Activated T-helper 1 cell treated with anti-CD3 and anti-CD28 coated beads, Interleukin-12 subunit alpha, Interleukin-12 subunit beta, Interleukin-2, Interleukin-4 antibody, amounts not matched to agents 30 ng/mL and 10 ng/mL and 1 ng/mL, durations not matched to agents 14 hours and 24 hours and 36 hours (primary cell): ENCODE data around the gene IGFL4. TPM values are rescaled to one million over a fixed set of nuclear protein-coding genes. Genes with fewer than 3 reads are reported as not detected.
"Not testable (repeated sequence)": the region's sequence is repeated elsewhere in the genome, so short reads cannot be mapped to it uniquely, and the experiment has no call there.

Experiments
- DNase-seq: peaks from one replicate; pipeline ENCODE4 v3.0.0; 2021; ENCODE audit warnings: low spot score
- H3K27ac Mint-ChIP-seq: one replicate; pipeline ENCODE4 v1.8.0; 2021; ENCODE audit warnings: mild to moderate bottlenecking, mixed read lengths
- H3K27me3 Mint-ChIP-seq: one replicate; pipeline ENCODE4 v1.8.0; 2022; ENCODE audit warnings: mild to moderate bottlenecking, moderate library complexity, mixed read lengths; ENCODE audit not compliant: insufficient read depth
- H3K36me3 Mint-ChIP-seq: one replicate; pipeline ENCODE4 v1.8.0; 2021; ENCODE audit warnings: low read depth, mixed read lengths
- H3K4me1 Mint-ChIP-seq: one replicate; pipeline ENCODE4 v1.8.0; 2021; ENCODE audit warnings: low read depth, mixed read lengths
- H3K4me3 Mint-ChIP-seq: one replicate; pipeline ENCODE4 v1.8.0; 2021; ENCODE audit warnings: mild to moderate bottlenecking, moderate library complexity, mixed read lengths
- H3K9me3 Mint-ChIP-seq: one replicate; pipeline ENCODE4 v1.8.0; 2021; ENCODE audit warnings: mixed read lengths
- intact Hi-C: fragments of 100-400 bp; cut with micrococcal nuclease; formaldehyde crosslinking; loops from one replicate; pipeline ENCODE4 v1.15.1; 2024
- total RNA-seq: library from RNA; stranded (reverse); gene quantifications from 2 replicates; pipeline ENCODE4 v1.2.3, GENCODE V29; 2022

The IGFL4 gene
- not detected in 2 replicates for total RNA-seq

- intact Hi-C loops, result no loop called here
- Mint-ChIP-seq H3K36me3 (no peaks in the 10 kb centered on the region), H3K9me3 (peaks cover 5% of the 10 kb centered on the region), H3K27ac (no peak within 1 kb of the TSS), H3K4me3 (no peak within 1 kb of the TSS), H3K27me3 (peaks cover 23% of the 10 kb centered on the region), H3K4me1 (no peaks in the 10 kb centered on the region)
- no peak for DNase-seq
These were observed at the start of gene IGFL4 for GRCh38 chr19:46040952-46041500. TSS of gene IGFL4 (minus strand) at chr19:46041002. CDS start at chr19:46040962, 40 bp downstream.

GRCh38 chr19:46090444-46090843 lies 49.6 kb upstream of the IGFL4 start:
- Mint-ChIP-seq H3K27ac (no peak overlapping the region), H3K27me3 (peaks cover 18% of the 10 kb centered on the region), H3K4me1 (no peaks in the 10 kb centered on the region), H3K9me3 (peaks cover 38% of the 10 kb centered on the region), H3K4me3 (no peak overlapping the region), H3K36me3 (no peaks in the 10 kb centered on the region)
- DNase-seq, result no peak
- intact Hi-C loops, result no loop called here

GRCh38 chr19:46089432-46089831 lies 48.6 kb upstream of the IGFL4 start:
- Mint-ChIP-seq H3K27me3 (peaks cover 14% of the 10 kb centered on the region), H3K9me3 (peaks cover 41% of the 10 kb centered on the region), H3K27ac (no peak overlapping the region), H3K4me3 (no peak overlapping the region), H3K4me1 (no peaks in the 10 kb centered on the region), H3K36me3 (no peaks in the 10 kb centered on the region)
- DNase-seq, result no peak
- intact Hi-C loops, result loop anchor here (10.0 kb wide), 1 partner anchor 335 kb away; the partner anchor contains the start of gene PNMA8C

- no peak overlapping the region for H3K27ac Mint-ChIP-seq
- H3K4me1 Mint-ChIP-seq, result no peaks in the 10 kb centered on the region
- peaks cover 18% of the 10 kb centered on the region for H3K27me3 Mint-ChIP-seq
- H3K36me3 Mint-ChIP-seq, result no peaks in the 10 kb centered on the region
- intact Hi-C loops, result loop anchor here (10.0 kb wide), 1 partner anchor 337 kb away; the partner anchor contains the start of gene PNMA8C
- no peak for DNase-seq
- H3K4me3 Mint-ChIP-seq, result no peak overlapping the region
- H3K9me3 Mint-ChIP-seq, result peaks cover 41% of the 10 kb centered on the region
These were observed 47.3 kb upstream of the IGFL4 start for GRCh38 chr19:46088101-46088500.

GRCh38 chr19:46085888-46086287 lies 45.1 kb upstream of the IGFL4 start:
- peaks cover 35% of the 10 kb centered on the region for H3K27me3 Mint-ChIP-seq
- H3K27ac Mint-ChIP-seq, result no peak overlapping the region
- H3K9me3 Mint-ChIP-seq, result peaks cover 41% of the 10 kb centered on the region
- H3K4me1 Mint-ChIP-seq, result no peaks in the 10 kb centered on the region
- DNase-seq, result no peak
- no peaks in the 10 kb centered on the region for H3K36me3 Mint-ChIP-seq
- no peak overlapping the region for H3K4me3 Mint-ChIP-seq
- intact Hi-C loops, result loop anchor here (10.0 kb wide), 1 partner anchor 339 kb away; the partner anchor contains the start of gene PNMA8C

- DNase-seq, result no peak
- Mint-ChIP-seq H3K4me3 (no peak overlapping the region), H3K36me3 (no peaks in the 10 kb centered on the region), H3K27ac (no peak overlapping the region), H3K9me3 (peaks cover 20% of the 10 kb centered on the region), H3K4me1 (peaks cover 3% of the 10 kb centered on the region), H3K27me3 (peaks cover 50% of the 10 kb centered on the region)
- intact Hi-C loops, result loop anchor here (1.0 to 10.0 kb wide), 4 partner anchors 33 to 342 kb away; partner anchors contain the start of gene PNMA8C
These were observed 41.9 kb upstream of the IGFL4 start for GRCh38 chr19:46082728-46083050.

GRCh38 chr19:46081928-46082727 lies 41.3 kb upstream of the IGFL4 start:
- no peak overlapping the region for H3K4me3 Mint-ChIP-seq
- no peak overlapping the region for H3K27ac Mint-ChIP-seq
- H3K9me3 Mint-ChIP-seq, result peaks cover 18% of the 10 kb centered on the region
- no peak for DNase-seq
- H3K36me3 Mint-ChIP-seq, result no peaks in the 10 kb centered on the region
- peaks cover 4% of the 10 kb centered on the region for H3K4me1 Mint-ChIP-seq
- intact Hi-C loops, result loop anchor here (1.0 to 10.0 kb wide), 4 partner anchors 33 to 343 kb away; partner anchors contain the start of gene PNMA8C
- peaks cover 54% of the 10 kb centered on the region for H3K27me3 Mint-ChIP-seq

- H3K27me3 Mint-ChIP-seq, result peaks cover 67% of the 10 kb centered on the region
- peaks cover 5% of the 10 kb centered on the region for H3K9me3 Mint-ChIP-seq
- no peak overlapping the region for H3K4me3 Mint-ChIP-seq
- no peak overlapping the region for H3K27ac Mint-ChIP-seq
- H3K4me1 Mint-ChIP-seq, result peaks cover 4% of the 10 kb centered on the region
- intact Hi-C loops, result loop anchor here (10.0 kb wide), 1 partner anchor 344 kb away; the partner anchor contains the start of gene PNMA8C
- DNase-seq, result no peak
- H3K36me3 Mint-ChIP-seq, result no peaks in the 10 kb centered on the region
These were observed 39.8 kb upstream of the IGFL4 start for GRCh38 chr19:46080561-46080960.

GRCh38 chr19:46079576-46079975 lies 38.8 kb upstream of the IGFL4 start:
- Mint-ChIP-seq H3K27me3 (peaks cover 68% of the 10 kb centered on the region), H3K4me3 (no peak overlapping the region), H3K36me3 (no peaks in the 10 kb centered on the region), H3K4me1 (peaks cover 4% of the 10 kb centered on the region), H3K27ac (no peak overlapping the region), H3K9me3 (no peaks in the 10 kb centered on the region)
- intact Hi-C loops, result loop anchor here (2.0 to 5.0 kb wide), 2 partner anchors 52 to 413 kb away; no protein-coding TSS in a partner anchor
- no peak for DNase-seq

- peaks cover 69% of the 10 kb centered on the region for H3K27me3 Mint-ChIP-seq
- H3K36me3 Mint-ChIP-seq, DNase-seq, H3K9me3 Mint-ChIP-seq, H3K4me1 Mint-ChIP-seq, H3K4me3 Mint-ChIP-seq, H3K27ac Mint-ChIP-seq: not testable (repeated sequence)
- intact Hi-C loops, result loop anchor here (1.0 to 5.0 kb wide), 3 partner anchors 51 to 414 kb away; no protein-coding TSS in a partner anchor
These were observed 38.0 kb upstream of the IGFL4 start for GRCh38 chr19:46078573-46079332.

- intact Hi-C loops, result loop anchor here (1.0 to 5.0 kb wide), 3 partner anchors 50 to 415 kb away; no protein-coding TSS in a partner anchor
- H3K4me1 Mint-ChIP-seq, result peaks cover 4% of the 10 kb centered on the region
- no peaks in the 10 kb centered on the region for H3K36me3 Mint-ChIP-seq
- no peak overlapping the region for H3K4me3 Mint-ChIP-seq
- DNase-seq, result no peak
- no peak overlapping the region for H3K27ac Mint-ChIP-seq
- no peaks in the 10 kb centered on the region for H3K9me3 Mint-ChIP-seq
- H3K27me3 Mint-ChIP-seq, result peaks cover 69% of the 10 kb centered on the region
These were observed 37.0 kb upstream of the IGFL4 start for GRCh38 chr19:46077815-46078167.

GRCh38 chr19:46076951-46077814 lies 36.4 kb upstream of the IGFL4 start:
- Mint-ChIP-seq H3K27me3 (peaks cover 64% of the 10 kb centered on the region), H3K27ac (no peak overlapping the region), H3K4me1 (peaks cover 4% of the 10 kb centered on the region), H3K4me3 (no peak overlapping the region), H3K36me3 (no peaks in the 10 kb centered on the region), H3K9me3 (no peaks in the 10 kb centered on the region)
- intact Hi-C loops, result loop anchor here (5.0 kb wide), 1 partner anchor 50 kb away; no protein-coding TSS in a partner anchor
- DNase-seq, result no peak
